Stimulated activated naive CD4-positive, alpha-beta T cell (primary cell): ENCODE data around the gene TP53I11.

ENCODE experiments used
- DNase-seq, 6 experiments: peaks; one replicate each; lab custom pipeline; 2025; lab: John Stamatoyannopoulos, UW

The TP53I11 gene

DNA sequence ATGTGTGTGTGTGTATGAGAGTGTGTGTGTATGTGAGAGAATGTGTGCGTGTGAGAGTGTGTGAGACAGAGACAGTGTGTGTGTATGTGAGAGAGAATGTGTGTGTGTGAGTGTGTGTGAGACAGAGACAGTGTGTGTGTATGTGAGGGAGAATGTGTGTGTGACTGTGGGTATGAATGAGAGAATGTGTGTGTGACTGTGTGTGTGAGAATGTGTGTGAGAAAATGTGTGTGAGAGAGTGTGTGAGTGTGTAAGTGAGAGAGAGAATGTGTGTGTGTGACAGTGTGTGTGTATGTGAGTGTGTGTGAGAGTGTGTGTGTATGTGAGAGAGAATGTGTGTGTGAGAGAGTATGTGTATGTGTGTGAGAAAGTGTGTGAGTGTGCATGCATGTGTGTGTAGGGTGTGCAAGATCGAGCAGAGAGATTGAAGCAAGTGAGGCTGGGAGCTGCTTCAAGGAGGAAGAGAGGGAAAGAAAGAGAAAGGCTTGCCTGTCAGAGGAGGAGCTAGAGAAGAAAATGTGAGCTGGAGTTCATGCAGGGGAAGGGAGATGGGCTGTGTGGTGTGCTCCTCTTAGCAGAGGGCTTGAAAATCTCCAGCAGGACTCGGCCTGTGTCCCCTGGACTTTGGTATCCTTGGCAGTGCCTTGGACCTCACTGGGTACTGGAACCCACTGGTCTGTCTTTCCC is 27.7 kb upstream of the TP53I11 start:
- DNase-seq: no peak

DNA sequence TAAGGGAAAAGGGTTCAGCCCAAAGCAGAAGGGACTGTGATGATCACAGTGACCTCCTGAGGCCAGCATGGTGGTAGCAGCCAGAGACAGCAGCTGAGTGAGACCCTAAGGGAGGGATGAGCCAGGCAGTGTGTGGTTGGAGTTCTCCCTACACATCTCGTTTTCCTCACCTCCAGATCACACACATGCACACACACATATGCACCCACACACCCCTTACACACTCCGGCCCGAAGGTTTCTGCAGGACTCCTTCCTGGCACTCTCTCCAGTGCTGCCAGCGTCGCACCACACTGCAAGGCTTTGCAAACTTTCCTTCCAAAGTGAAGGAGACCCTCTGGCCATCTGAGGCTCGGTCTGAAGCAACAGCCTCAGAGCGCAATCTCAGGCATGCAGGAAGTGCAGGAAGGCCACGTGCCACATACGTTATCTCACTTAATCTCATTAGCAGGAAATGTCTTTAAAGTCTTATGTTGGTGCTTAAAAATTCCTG is 26.9 kb upstream of the TP53I11 start:
- peak in 2 of 6 experiments; percentile 14 for DNase-seq

DNA sequence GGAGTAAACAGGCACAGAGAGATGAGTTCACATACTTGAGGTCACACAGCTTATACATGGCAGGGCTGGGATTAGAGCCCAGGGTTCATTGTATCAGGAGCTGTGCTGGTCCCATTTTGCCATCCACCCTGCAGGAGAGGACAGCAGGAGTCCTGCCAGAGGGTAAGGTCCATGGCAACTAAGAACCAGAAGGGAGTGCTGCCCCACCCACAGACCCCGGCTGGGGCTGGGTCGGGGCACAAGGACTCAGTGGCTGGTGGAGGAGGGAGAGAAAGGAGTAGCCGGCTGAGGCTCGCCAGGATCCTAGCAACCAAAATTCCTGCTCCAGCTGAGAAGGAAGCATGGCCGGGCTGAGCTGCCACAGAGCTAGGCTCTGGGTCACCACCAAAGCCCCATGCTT is 25.9 kb upstream of the TP53I11 start:
- DNase-seq: no peak

DNA sequence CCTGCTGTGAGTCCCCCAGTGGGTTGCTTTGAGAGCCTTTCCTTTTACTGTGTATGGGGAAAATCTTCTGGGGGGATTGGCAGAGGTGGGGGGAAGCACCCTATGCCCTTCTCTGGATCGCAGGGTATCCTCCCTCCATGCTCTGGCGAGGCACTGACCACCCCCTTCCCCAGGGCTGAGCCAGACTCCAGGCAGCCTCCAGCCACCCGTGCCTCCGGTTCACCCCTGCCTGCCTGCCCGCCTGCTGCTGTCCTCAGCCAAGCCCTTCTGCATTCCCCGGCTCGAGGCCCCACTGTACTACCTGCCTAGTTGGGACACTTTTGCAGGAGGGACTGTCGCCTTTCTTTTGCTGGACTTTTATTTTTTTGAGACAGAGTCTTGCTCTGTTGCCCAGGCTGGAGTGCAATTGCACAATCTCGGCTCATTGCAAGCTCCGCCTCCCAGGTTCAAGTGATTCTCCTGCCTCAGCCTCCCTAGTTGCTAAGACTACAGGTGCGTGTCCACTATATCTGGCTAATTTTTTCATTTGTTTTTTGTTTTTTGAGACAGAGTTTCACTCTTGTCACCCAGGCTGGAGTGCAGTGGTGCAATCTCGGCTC is 23.8 kb upstream of the TP53I11 start:
- DNase-seq: no peak

DNA sequence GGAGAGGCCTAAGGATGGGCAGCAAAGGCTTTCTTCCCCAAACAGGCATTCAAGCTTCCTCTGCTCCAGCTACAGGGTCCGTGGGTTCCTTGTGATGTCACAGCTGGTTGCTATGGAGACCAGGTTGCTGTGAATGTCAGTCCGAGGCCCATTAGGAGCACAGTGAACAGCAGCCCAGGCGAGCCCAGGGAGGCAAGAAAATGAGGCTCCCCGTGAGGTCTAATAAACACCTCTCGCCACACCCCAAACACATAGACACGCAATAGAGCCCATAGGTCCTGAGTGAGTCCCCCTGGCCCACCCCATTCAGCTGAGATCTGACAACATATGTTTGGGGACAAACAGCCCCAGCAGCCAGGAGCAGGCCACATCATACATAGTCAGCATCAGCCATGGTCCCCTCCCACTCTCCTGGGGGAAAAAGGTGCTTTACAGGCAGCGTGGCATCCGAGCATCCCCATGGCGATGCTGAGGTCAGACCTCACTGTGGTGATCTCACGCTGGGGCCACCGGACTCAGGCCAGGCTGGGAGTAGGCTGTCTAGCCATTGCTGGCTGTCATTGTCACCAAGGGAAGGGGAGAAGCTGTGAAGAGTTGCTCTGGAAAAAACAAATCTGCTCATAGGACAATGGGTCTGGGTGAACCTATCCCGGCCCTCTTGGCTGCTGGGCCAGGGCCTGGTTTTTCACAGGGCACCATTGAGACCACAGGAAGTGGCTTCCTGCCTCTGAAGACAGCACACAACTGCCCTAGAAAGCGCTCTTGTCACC is 23.1 kb upstream of the TP53I11 start:
- no peak for DNase-seq

DNA sequence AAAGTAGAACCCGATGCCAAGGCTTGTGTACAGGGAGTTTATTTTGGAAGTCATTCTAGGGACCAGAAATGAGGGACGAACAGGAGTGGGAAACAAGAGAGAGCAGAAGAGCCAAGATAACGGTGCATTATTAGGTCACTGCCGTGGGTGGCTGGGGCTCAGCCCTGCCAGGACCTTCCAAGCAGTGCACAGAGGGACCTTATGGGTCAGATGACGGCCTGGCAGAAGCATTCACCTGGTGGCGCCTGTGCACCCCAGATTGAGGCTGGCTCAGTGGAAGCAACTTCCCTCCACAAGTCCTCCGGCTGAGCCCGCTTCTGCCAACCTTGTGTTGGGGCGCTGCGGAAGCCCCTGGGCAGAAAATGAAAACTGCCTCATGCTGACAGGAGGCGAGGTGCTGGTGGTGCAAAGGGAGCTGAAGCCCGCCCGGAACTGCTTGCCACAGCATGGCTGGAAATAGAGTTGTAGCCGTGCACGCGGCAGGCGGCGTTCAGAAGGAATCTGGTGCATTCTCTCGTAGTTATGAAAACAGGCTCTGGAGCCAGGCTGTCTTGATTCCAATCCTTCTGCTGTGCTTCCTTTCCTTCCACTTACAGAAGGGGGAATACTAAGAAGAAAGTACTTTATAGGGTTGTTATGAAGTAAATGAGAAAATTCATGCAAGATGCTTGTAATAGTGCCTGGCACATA is 22.2 kb upstream of the TP53I11 start:
- DNase-seq: no peak

DNA sequence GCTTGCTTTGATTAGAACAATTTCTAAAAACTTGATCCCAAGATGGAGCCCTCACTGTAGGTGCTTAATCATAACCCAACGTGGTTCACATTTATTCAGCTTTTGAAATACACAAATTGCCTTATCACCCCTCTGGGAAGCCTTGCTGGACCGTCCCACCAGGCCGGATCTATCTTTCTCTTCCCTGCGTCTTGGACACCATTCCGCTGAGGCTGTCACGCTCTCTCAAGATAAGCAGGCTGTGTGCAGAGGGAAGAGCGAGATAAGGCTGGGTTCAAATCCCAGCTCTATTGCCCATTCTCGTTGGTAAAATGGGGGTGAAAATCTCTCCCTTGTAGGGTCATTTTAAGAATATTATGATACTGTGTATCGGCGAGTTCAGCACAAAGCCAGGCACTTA is 20.5 kb upstream of the TP53I11 start:
- no peak for DNase-seq

DNA sequence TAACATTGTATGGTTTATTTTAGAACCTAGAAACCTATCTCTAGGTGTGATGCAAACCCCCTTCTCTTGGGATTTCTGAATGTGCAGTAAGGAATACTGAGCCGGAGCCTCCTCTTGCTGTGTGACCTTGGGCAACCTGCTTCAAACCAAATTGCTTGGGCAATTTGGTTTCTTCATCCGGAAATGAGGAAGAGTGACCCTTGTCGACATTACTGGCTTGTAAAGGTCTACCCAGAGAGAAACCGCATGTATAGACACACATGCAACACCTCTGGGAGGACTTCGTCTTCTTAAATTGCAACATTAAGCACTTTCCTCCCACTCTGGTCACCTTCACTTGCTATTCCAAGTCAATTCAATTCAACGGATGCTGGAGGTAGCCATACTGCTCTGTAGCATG is 19.6 kb upstream of the TP53I11 start:
- DNase-seq: no peak

DNA sequence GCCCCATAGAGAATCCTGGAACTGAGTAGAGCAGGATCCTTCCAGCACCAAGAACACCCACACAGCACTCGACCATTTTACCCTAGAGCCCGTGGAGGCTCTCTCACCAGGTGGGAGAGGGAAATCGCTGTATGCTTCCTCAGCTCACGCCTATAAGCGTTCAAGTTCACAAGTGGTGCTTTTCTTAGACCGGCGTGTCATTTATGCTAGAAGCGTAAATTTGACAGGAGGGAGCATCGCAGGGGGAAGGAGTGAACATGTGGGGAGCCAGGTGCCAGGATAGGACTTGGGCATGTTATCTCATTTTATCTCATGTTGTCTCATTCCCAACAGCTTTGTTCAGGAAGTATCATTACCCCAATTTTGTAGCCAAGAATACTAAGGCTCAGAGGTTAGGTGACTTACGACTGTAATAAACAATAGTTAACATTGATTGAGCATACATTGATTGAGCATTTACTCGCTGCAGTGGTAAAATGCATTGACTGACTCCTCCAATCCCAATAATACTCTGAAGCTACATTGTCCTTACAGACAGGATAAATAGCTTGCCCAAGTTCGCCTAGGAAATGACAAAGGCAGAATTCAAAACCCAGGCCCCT is 19.1 kb upstream of the TP53I11 start:
- no peak for DNase-seq

DNA sequence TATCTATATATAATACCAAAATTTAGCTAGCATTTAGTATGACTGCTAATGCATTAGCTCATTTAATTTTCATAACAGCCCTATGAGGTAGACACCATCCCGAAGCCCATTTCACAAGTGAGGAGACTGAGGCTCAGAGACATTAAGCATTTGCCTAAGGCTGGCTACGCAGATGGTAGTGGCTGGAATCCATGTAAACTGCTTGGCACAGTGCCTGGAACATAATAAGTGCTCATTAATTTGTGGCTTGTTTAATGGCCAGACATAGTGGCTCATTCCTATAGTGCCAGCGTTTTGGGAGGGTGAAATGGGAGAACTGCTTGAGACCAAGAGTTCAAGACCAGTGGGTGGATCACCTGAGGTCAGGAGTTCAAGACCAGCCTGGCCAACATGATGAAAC is 17.8 kb upstream of the TP53I11 start:
- DNase-seq: no peak

DNA sequence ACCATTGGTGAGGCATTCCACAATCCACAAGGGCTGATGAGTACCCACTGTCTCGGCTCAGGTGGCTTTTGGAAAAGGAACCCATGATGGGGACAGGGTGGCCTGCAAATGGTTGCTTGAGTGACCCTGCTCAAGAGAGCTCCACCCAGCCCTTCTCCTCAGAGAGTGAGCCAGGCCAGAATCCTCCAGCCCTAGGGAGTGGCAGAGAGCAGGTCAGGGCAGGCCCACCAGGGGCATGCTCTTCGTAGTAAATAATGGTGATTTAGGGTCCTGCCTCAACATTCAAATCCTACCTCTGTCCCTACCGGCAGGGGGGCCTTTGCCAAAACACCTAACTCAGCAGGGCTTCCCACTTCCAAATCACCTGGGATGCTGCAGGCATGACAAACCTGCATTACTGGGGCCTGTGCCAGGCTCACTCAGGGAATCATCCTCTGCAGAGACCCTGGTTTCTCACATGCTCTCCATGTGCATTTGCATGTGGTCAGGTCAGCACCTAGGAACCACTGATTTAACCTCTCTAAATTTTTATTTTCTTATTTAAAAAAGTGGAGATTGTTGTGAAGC is 17.3 kb upstream of the TP53I11 start:
- DNase-seq: no peak

DNA sequence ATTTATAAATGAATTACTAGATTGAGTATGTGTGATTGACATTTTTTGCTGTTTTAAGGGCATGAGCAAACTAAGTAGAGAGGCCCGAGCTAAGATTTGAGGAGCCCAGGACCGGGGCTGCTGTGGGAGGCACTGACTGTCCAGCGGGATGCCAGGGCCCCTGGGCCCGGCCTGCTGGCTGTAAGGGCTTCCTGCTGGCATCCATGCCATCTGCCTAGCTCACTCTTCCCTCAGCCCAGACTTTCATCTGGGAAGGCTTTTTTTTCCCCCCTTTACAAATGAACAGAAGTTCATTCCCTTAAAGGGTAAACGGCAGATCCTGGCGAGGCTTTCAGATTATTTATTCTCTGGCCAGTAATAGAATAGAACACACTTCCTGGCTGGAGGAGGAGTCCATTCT is 16.0 kb upstream of the TP53I11 start:
- DNase-seq: no peak

DNA sequence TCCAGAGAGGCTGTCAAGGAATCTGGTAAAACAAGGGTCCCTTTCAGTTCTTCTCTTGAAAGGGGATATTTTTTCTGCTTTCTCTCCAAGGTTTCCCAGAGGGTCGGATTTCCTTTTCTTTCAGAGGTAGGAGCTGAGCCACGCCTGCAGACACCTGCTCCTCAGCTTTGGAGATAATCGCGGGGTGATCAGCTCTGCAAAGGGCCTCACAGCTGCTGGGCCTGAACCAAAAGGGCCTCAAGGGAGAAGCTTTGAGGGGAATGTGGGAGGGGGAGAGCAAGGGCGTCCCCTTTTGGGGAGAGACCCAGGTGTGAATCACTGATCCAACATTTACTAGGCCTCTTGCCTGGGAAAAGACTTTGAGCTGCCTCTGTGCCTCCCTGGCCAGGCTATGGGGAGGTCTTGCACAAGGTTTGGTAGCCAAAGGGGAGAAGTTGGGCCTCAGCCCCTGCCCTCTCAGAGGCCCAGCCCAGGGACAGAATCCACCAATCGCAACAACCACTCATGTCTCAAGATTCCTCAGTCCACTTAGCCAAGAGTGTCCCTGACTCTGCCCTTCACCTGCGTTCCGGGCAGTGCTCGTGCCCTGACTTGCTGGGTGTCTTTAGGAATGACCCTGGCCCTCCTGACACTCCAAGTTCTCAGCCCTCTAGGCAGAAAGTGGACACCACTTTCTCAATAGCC is 14.0 kb upstream of the TP53I11 start:
- DNase-seq: no peak

DNA sequence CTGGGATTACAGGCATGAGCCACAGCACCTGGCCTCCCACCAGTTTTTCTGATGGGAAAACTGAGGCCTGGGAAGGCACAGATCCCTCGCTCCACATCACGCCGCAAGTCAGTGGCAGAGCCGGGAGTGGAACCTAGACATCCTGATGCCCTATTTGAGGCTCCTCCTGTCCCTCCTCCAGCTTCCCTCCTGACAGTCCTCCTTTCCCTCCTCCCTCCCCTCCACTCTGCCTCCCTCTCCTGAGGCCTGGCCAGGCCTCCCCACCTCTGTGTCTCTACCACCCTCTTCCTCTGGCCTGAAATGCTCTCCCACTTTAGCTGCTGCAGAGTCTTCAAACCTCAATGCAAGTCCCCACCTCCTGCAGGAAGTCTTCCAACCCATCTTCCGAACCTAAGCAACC is 13.3 kb upstream of the TP53I11 start:
- no peak for DNase-seq

DNA sequence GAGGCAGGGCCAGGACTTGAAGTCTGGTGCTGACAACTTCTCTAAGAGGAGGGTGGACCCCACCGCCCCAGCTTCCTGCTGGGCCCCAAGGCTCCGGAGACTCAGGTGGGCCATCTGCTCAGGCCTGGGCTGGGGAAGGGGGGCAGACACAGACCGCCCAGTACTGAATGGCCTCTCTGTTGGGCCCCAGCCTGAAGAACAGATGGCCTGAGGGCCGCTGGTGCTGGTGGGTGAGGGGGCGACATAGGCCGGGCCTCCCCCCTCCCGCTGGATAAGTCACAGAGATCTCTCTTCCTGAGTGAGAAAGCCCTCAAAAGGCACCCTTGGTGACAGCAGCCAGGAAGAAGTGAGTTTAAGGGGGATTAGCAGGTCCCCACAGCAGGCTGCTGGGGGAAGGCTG is 12.5 kb upstream of the TP53I11 start:
- no peak for DNase-seq

DNA sequence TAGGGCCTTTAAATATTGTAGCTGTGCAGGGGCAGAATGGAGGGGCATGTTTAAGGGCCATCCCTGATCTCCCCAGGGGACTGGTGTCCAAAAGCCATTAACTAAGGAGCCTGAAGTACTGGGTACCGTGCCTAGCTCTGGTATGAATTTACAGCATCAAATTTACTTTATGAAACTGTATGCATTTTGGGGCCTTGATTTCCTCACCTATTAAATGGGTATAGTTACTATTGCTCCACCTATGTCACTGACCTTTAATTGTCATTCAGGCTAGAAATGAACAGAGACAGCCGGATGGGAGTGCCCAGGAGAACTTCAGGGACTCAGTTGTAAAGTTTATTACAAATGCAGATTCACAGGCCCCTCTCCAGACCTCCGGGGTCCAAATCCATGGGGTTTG is 11.8 kb upstream of the TP53I11 start:
- no peak for DNase-seq

DNA sequence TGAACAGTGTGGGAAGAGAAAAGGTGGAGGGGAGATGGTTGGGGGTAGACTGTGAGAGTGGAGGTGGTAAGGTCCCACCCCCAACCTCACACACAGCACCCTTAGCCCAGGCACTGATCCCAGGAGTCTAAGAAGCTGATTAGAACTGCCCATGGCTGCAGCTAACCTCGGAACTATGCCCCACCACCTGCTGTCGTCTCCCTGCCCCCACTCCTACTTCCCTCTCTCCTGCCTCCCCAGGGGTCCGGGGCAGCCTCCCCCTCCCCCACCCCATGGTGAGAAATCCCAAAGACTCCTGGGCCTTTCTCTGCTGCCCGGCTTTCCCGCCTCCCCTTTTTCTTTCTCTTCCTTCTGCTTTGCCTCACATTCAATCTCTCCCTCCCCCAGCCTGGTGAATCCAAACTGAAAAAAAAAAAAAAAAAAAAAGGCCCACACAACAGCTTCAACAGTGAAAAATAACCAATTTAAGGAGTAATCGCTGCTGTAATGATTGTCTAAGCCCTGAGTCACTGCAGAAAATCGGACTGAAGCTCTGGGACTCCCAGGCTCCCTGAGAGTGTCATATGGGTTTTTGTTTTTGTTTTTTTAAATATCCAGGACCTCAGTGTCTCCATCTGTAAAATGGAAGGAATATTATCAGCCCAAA is 9.6 kb upstream of the TP53I11 start:
- no peak for DNase-seq

DNA sequence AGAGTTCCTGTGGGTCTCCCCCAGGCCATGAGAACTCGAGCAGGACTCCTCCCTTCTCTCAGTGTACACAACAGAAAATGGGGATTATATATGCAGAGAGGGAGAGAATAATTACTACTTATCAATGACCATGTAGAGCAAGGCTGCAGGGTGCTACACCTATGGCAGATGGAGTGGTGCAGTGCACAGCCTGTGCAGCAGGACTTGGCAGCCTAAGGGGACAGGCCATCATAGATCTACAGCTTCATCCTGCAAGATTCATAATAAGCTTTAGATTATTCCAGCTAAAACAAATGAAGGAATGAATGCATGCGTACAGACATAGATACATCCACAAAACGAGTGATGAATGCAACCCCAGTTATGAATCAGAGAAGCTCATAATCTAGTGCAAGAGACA is 8.4 kb upstream of the TP53I11 start:
- DNase-seq: no peak

DNA sequence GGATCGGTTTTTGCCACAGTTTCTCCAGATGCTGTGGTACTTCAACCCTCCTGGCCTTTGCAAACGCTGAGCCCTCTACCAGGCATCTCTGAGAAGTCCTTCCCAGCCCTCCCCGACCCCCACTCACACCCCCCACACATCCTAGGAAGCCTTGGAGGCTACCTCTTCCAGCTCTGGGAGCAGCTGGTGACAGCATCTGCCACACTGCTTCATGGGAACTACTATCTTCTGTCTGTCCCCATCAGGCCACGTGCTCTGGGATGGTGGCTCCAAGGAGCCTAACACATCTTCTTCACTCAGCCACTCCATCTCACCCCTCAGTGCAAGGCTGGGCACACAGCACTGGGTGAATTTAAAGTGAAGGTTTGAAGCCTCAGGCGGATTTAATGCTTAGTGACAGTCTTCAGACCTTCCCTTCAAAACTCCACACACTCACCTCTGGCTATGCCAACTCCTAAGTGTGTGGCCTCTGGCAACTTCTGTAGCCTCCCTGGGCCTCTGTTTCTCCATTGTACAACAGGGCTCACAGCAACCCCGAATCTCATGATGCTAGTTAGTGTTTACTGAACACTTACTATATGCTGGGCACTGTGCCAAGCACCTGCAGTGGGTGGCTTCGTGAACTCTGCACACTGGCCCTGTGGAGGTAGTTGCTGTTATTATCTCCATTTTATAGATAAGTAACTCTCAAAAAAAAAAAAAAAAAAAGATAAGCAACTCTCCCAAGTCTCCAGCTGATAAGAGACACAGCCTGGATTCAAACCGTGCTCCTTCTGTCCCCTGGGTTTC is 7.3 kb upstream of the TP53I11 start:
- DNase-seq: no peak

DNA sequence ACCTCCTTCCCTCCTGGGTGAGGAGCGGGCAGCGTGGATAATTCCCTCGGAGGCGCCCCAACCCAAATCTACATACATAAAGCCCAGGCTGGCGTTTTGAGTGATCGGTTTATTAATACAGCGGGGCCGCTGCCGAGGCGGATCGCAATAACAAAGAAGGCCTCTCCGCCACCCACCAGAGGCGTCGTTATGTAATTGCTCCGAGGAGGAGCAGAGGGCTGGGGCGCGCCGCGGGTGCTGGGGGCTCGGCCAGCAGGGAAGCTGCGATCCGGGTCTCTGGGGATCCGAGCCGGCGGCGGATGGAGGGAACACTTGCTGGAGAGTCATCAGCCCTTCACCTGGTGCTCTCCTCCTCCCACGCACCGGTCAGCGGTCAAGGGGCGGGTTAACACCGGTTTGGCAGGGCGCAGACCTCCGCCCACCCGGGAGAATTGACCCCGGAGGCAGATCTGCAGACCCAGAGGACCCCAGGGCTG is 6.4 kb upstream of the TP53I11 start:
- DNase-seq: no peak
